Osteocyte (in vitro differentiated cells): Measurements from ENCODE around the gene ENKD1. TPM values are rescaled to one million over a fixed set of nuclear protein-coding genes. Genes with fewer than 3 reads are reported as not detected.

Source experiments
- DNase-seq: peaks from one replicate; pipeline ENCODE4 v3.0.0; 2021; ENCODE audit warnings: mixed read lengths; ENCODE audit not compliant: unreplicated experiment; ENCODE audit errors: extremely low spot score
- H3K27ac Mint-ChIP-seq: one replicate; pipeline ENCODE4 v1.8.0; 2021; ENCODE audit warnings: mild to moderate bottlenecking, mixed read lengths; ENCODE audit not compliant: unreplicated experiment
- H3K27me3 Mint-ChIP-seq: one replicate; pipeline ENCODE4 v1.8.0; 2021; ENCODE audit warnings: mixed read lengths; ENCODE audit not compliant: unreplicated experiment
- H3K36me3 Mint-ChIP-seq: one replicate; pipeline ENCODE4 v1.8.0; 2021; ENCODE audit warnings: mixed read lengths; ENCODE audit not compliant: unreplicated experiment
- H3K4me1 Mint-ChIP-seq: one replicate; pipeline ENCODE4 v1.8.0; 2021; ENCODE audit warnings: mixed read lengths; ENCODE audit not compliant: unreplicated experiment
- H3K4me3 Mint-ChIP-seq: one replicate; pipeline ENCODE4 v1.8.0; 2021; ENCODE audit warnings: mild to moderate bottlenecking, moderate library complexity, mixed read lengths; ENCODE audit not compliant: unreplicated experiment
- H3K9me3 Mint-ChIP-seq: one replicate; pipeline ENCODE4 v1.8.0; 2021; ENCODE audit warnings: mixed read lengths; ENCODE audit not compliant: unreplicated experiment
- total RNA-seq: library from RNA; stranded (reverse); gene quantifications from 2 replicates; pipeline ENCODE4 v1.2.1, GENCODE V29; 2021
- TF ChIP-seq, protein P1 (sequence below): fragments of 200-600 bp; sonication (generic); IDR thresholded peaks from 2 replicates; pipeline ENCODE4 v1.5.0; 2021; ENCODE audit warnings: antibody characterized with exemption, mild to moderate bottlenecking, moderate library complexity

Gene ENKD1
- total RNA-seq, 1 donor from 2014 or later: 11.7 TPM

DNA sequence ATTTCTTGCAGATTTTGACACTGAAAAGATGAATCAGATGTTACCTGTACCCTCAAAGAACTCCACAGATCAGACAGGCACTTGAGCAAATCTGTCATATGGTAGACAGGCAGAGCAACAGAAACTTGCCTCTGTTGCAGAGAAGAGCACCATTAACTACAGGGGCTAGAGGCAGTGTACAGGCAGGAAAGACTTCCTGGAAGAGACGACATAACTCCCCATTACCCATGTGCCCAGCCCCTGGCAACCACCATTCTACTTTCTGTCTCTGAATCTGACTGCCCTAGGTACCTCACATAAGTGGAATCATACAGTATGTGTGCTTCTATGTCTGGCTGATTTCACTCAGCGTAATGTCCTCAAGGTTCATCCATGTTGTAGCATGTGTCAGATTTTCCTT, 37.1 kb upstream of the ENKD1 start:
- Mint-ChIP-seq H3K4me1 (peaks cover 7% of the 10 kb centered on the region), H3K27me3 (no peaks in the 10 kb centered on the region), H3K4me3 (no peak overlapping the region), H3K36me3 (peaks cover 1% of the 10 kb centered on the region), H3K9me3 (no peaks in the 10 kb centered on the region), H3K27ac (peak overlapping the region; percentile 10)
- TF ChIP-seq, protein P1, sequence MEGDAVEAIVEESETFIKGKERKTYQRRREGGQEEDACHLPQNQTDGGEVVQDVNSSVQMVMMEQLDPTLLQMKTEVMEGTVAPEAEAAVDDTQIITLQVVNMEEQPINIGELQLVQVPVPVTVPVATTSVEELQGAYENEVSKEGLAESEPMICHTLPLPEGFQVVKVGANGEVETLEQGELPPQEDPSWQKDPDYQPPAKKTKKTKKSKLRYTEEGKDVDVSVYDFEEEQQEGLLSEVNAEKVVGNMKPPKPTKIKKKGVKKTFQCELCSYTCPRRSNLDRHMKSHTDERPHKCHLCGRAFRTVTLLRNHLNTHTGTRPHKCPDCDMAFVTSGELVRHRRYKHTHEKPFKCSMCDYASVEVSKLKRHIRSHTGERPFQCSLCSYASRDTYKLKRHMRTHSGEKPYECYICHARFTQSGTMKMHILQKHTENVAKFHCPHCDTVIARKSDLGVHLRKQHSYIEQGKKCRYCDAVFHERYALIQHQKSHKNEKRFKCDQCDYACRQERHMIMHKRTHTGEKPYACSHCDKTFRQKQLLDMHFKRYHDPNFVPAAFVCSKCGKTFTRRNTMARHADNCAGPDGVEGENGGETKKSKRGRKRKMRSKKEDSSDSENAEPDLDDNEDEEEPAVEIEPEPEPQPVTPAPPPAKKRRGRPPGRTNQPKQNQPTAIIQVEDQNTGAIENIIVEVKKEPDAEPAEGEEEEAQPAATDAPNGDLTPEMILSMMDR: no peak
- no peak for DNase-seq

DNA sequence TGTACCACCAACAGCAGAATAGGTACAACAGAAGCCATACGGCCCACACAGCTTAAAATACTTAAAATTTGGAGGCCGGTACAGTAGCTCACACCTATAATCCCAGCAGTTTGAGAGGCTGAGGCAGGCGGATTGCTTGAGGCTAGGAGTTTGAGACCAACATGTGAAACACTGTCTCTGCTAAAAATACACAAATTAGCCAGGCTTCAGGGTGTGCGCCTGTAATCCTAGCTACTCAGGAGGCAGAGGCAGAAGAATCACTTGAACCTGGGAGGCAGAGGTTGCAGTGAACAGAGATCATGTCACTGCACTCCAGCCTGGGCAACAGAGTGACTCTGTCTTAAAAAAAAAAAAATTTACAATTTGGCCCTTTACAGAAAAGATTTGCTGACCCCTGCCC, 35.6 kb upstream of the ENKD1 start:
- Mint-ChIP-seq H3K27me3 (no peaks in the 10 kb centered on the region), H3K36me3 (peaks cover 3% of the 10 kb centered on the region), H3K27ac (no peak overlapping the region), H3K9me3 (no peaks in the 10 kb centered on the region), H3K4me1 (peaks cover 7% of the 10 kb centered on the region), H3K4me3 (no peak overlapping the region)
- DNase-seq: no peak
- TF ChIP-seq, protein P1: no peak

DNA sequence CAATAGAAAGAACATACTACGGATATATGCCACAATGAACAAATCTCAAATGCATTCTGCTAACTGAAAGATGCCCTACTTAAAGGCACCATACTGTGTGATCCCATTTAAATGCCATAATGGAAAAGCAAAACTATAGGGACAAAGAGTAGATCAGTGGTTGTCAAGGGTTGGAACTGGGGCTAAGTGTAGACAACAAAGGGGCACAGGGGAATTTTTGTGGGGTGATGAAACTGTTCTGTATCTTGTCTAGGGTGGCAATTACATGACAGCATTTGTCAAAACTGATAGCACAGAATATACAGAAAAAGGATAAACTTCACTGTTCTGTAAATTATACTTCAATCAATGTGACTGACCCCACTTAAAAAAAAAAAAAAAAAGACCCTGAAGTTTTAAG, 34.9 kb upstream of the ENKD1 start:
- Mint-ChIP-seq H3K36me3 (peaks cover 3% of the 10 kb centered on the region), H3K9me3 (no peaks in the 10 kb centered on the region), H3K4me1 (peaks cover 7% of the 10 kb centered on the region), H3K27me3 (no peaks in the 10 kb centered on the region), H3K27ac (no peak overlapping the region), H3K4me3 (no peak overlapping the region)
- TF ChIP-seq, protein P1: no peak
- no peak for DNase-seq

DNA sequence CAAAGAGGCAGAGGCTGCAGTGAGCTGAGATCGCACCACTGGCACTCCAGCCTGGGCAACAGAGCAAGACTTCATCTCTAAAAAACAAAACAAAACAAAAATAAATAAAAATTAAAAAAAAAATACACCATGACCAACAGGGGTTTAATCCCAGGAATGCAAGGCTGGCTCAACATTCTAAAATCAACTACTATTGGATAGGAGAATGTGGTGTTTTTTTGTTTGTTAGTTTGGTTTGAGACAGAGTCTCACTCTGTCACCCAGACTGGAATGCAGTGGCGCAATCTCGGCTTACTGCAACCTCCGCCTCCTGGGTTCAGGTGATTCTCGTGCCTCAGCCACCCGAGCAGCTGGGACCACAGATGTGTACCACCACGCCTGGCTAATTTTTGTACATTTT, 32.7 kb upstream of the ENKD1 start:
- H3K4me3 Mint-ChIP-seq: no peak overlapping the region
- peaks cover 7% of the 10 kb centered on the region for H3K4me1 Mint-ChIP-seq
- H3K36me3 Mint-ChIP-seq: peaks cover 3% of the 10 kb centered on the region
- no peak for DNase-seq
- TF ChIP-seq, protein P1: no peak
- H3K27ac Mint-ChIP-seq: no peak overlapping the region
- H3K27me3 Mint-ChIP-seq: no peaks in the 10 kb centered on the region
- no peaks in the 10 kb centered on the region for H3K9me3 Mint-ChIP-seq

DNA sequence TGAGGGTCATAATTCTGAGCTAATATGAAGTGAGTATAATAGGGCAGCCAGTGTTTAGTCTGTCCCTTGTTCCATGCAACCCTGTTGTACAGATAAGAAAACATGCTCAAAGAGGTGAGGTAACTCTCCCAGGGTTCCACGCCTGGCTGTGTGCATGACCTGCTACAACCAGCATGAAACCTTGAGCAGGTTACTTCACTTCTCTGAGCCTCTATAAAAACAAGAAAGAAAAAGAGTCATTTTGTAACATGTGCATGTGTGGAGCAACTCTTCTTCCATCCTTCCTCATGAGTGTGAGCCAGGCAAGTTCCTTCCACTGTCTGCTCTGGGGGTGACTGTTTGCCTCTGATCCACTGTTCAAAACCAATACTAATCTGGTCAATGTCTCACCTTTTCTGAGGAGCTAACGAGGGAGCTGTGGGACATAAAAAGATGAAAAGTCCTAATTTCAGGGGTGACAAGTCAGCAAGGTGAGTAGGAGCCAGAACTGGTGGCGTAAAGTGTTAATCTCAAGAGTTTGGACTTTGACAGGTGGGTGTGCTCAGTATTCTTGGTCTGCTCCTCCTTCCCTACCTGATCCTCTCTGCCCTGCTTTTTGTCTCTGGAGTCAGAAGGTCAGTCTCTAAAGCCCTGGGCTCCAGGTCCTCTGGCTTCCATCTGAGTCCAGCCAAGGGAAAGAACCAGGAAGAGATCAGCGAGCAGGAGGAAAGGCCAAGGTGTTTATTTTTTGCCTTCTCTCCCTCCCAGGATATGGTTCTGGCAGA, 31.1 kb upstream of the ENKD1 start:
- DNase-seq: no peak
- peaks cover 3% of the 10 kb centered on the region for H3K36me3 Mint-ChIP-seq
- no peaks in the 10 kb centered on the region for H3K9me3 Mint-ChIP-seq
- TF ChIP-seq, protein P1: no peak
- H3K4me1 Mint-ChIP-seq: no peaks in the 10 kb centered on the region
- no peak overlapping the region for H3K27ac Mint-ChIP-seq
- H3K4me3 Mint-ChIP-seq: no peak overlapping the region
- no peaks in the 10 kb centered on the region for H3K27me3 Mint-ChIP-seq
